HCT116 (cell line): ENCODE results near the gene MACROD1. TPM values are rescaled to one million over a fixed set of nuclear protein-coding genes. Genes with fewer than 3 reads are reported as not detected.

ENCODE experiments used
- ATAC-seq: fragments of 200-7000 bp; cut with Tn5 transposase; 2 replicates; pipeline ENCODE4 v1.9.1; 2020; ENCODE audit warnings: mild to moderate bottlenecking, moderate library complexity
- BruUV-seq: library from RNA; stranded (reverse); fragments of 400-500 nt; replicated peaks from 2 replicates; lab custom pipeline; 2021; lab: Mats Ljungman, UMichigan
- CTCF ChIA-PET: fragments of 300-600 bp; sonication (Branson Sonifier 250); formaldehyde crosslinking; loops from one replicate; lab custom pipeline; 2021; ENCODE audit warnings: antibody characterized with exemption; lab: Charles Lee
- POLR2A ChIA-PET: fragments of 300-600, 350-600 bp; sonication (Branson Sonifier 250); formaldehyde crosslinking; loops from one replicate; lab custom pipeline; 2021; ENCODE audit warnings: antibody characterized with exemption; lab: Charles Lee
- RAD21 ChIA-PET, 2 experiments: fragments of 300-600 bp; sonication (Branson Sonifier 250); formaldehyde crosslinking; loops; one replicate each; lab custom pipeline; 2023; ENCODE audit warnings: low total read pairs in 2 of 2; ENCODE audit not compliant: uncharacterized antibody in 2 of 2, unreplicated experiment in 2 of 2, low non-redundant PET in 1 of 2; lab: Charles Lee
- DNase-seq: peaks from one replicate; pipeline ENCODE4 v3.0.0-alpha.2; 2010; ENCODE audit warnings: low read depth, low spot score
- H2AFZ ChIP-seq: fragments of 200-600 bp; shearing (Covaris generic), sonication (generic); 2 replicates; pipeline ENCODE4 v1.6.1; 2017; ENCODE audit warnings: low read depth, mixed run types, mixed read lengths, antibody characterized with exemption, low read length; ENCODE audit not compliant: poor library complexity, severe bottlenecking
- H3K27ac ChIP-seq: 2 replicates; pipeline ENCODE4 v1.5.1; 2012; ENCODE audit warnings: low read depth, low read length
- H3K27me3 ChIP-seq: fragments of 200-600 bp; sonication (generic); 2 replicates; pipeline ENCODE4 v1.6.1; 2016; ENCODE audit warnings: mixed run types, low read length, mixed read lengths; ENCODE audit not compliant: insufficient read depth
- H3K36me3 ChIP-seq, 2 experiments: fragments of 200-500 bp in 1 of 2; fragments of 200-600 bp in 1 of 2; sonication (Bioruptor generic) in 1 of 2; sonication (generic) in 1 of 2; 2 replicates each; pipeline versions ENCODE4 v1.5.1 to v1.6.1; 2014 to 2016; ENCODE audit warnings: low read length in 2 of 2, inconsistent platforms in 1 of 2, mixed read lengths in 1 of 2, mixed run types in 1 of 2; ENCODE audit not compliant: insufficient read depth in 2 of 2, control insufficient read depth in 1 of 2
- H3K4me1 ChIP-seq, 2 experiments: fragments of 200-600 bp in 1 of 2; sonication (generic) in 1 of 2; 2 replicates each; pipeline versions ENCODE4 v1.5.1 to v1.6.1; 2012 to 2017; ENCODE audit warnings: low read length in 2 of 2, inconsistent platforms in 1 of 2, mild to moderate bottlenecking in 1 of 2, mixed read lengths in 1 of 2, mixed run types in 1 of 2, moderate library complexity in 1 of 2; ENCODE audit not compliant: insufficient read depth in 2 of 2, control insufficient read depth in 1 of 2
- H3K4me2 ChIP-seq: fragments of 200-600 bp; sonication (generic); 2 replicates; pipeline ENCODE4 v1.6.1; 2017; ENCODE audit warnings: mixed run types, low read length, mixed read lengths
- H3K4me3 ChIP-seq, 2 experiments: fragments of 200-600 bp in 1 of 2; sonication (generic) in 1 of 2; replicated peaks in 1 of 2; 2 replicates each; pipeline ENCODE4 v1.5.1; 2011 to 2016; ENCODE audit warnings: low read length in 2 of 2, control low read depth in 1 of 2, low read depth in 1 of 2, mild to moderate bottlenecking in 1 of 2, mixed read lengths in 1 of 2, mixed run types in 1 of 2
- H3K79me2 ChIP-seq: fragments of 200-600 bp; sonication (generic); 2 replicates; pipeline ENCODE4 v1.6.1; 2017; ENCODE audit warnings: mild to moderate bottlenecking, mixed run types, low read length, moderate library complexity, mixed read lengths; ENCODE audit not compliant: insufficient read depth
- H3K9ac ChIP-seq: fragments of 200-600 bp; sonication (generic); 2 replicates; pipeline ENCODE4 v1.6.1; 2016; ENCODE audit warnings: low read length, mixed read lengths
- H3K9me2 ChIP-seq: fragments of 200-600 bp; sonication (generic), shearing (Covaris generic); 2 replicates; pipeline ENCODE4 v1.6.1; 2017; ENCODE audit warnings: mixed run types, mild to moderate bottlenecking, moderate library complexity; ENCODE audit not compliant: insufficient read depth
- H3K9me3 ChIP-seq, 2 experiments: fragments of 200-500 bp in 1 of 2; fragments of 200-600 bp in 1 of 2; sonication (Bioruptor generic) in 1 of 2; sonication (generic) in 1 of 2; 2 replicates each; pipeline ENCODE4 v1.6.1; 2014 to 2017; ENCODE audit warnings: low read length in 2 of 2, mixed read lengths in 2 of 2, inconsistent platforms in 1 of 2, low read depth in 1 of 2, mild to moderate bottlenecking in 1 of 2, mixed run types in 1 of 2, moderate library complexity in 1 of 2; ENCODE audit not compliant: control insufficient read depth in 1 of 2, insufficient read depth in 1 of 2
- H4K20me1 ChIP-seq: fragments of 200-600 bp; sonication (generic), shearing (Covaris generic); 2 replicates; pipeline ENCODE4 v1.6.1; 2017; ENCODE audit warnings: mixed run types, mild to moderate bottlenecking, moderate library complexity; ENCODE audit not compliant: insufficient read depth
- CBX3 ChIP-seq: IDR thresholded peaks from 2 replicates; pipeline ENCODE4 v1.6.1; 2012; ENCODE audit warnings: low read depth
- CEBPB ChIP-seq: IDR thresholded peaks from 2 replicates; pipeline ENCODE4 v1.6.1; 2012; ENCODE audit warnings: low read depth
- CTCF ChIP-seq, 3 experiments: fragments of 200-600 bp in 1 of 3; sonication (generic) in 1 of 3; IDR thresholded peaks in 2 of 3; conservative IDR thresholded peaks in 1 of 3; 2 replicates each; pipeline ENCODE4 v1.5.1; 2012 to 2017; ENCODE audit warnings: low read depth in 2 of 3, low read length in 2 of 3, antibody characterized with exemption in 1 of 3, borderline replicate concordance in 1 of 3, control low read depth in 1 of 3, mild to moderate bottlenecking in 1 of 3, mixed read lengths in 1 of 3, mixed run types in 1 of 3, moderate library complexity in 1 of 3; ENCODE audit not compliant: insufficient read depth in 1 of 3
- EGR1 ChIP-seq: IDR thresholded peaks from 2 replicates; pipeline ENCODE4 v1.6.1; 2012; ENCODE audit warnings: low read depth
- ELF1 ChIP-seq: IDR thresholded peaks from 2 replicates; pipeline ENCODE4 v1.6.1; 2012; ENCODE audit warnings: low read depth, borderline replicate concordance
- EZH2 ChIP-seq: fragments of 200-600 bp; sonication (generic); IDR thresholded peaks from 2 replicates; pipeline ENCODE4 v1.6.1; 2017; ENCODE audit warnings: antibody characterized with exemption, mixed run types
- FOSL1 ChIP-seq: IDR thresholded peaks from 2 replicates; pipeline ENCODE4 v1.6.1; 2012; ENCODE audit warnings: low read depth
- JUND ChIP-seq: IDR thresholded peaks from 2 replicates; pipeline ENCODE4 v1.6.1; 2012
- MAX ChIP-seq: IDR thresholded peaks from 2 replicates; pipeline ENCODE4 v1.6.1; 2012
- POLR2A ChIP-seq: IDR thresholded peaks from 2 replicates; pipeline ENCODE4 v1.7.0; 2011; ENCODE audit warnings: borderline replicate concordance; ENCODE audit not compliant: insufficient read depth, insufficient read length; ENCODE audit errors: extremely low read depth
- POLR2AphosphoS5 ChIP-seq: IDR thresholded peaks from 2 replicates; pipeline ENCODE4 v1.6.1; 2011; ENCODE audit warnings: mild to moderate bottlenecking, low read depth, low read length, moderate library complexity
- RAD21 ChIP-seq: IDR thresholded peaks from 2 replicates; pipeline ENCODE4 v1.6.1; 2012; ENCODE audit warnings: low read depth, mild to moderate bottlenecking
- SP1 ChIP-seq: IDR thresholded peaks from 2 replicates; pipeline ENCODE4 v1.6.1; 2012; ENCODE audit warnings: low read depth
- SRF ChIP-seq: IDR thresholded peaks from 2 replicates; pipeline ENCODE4 v1.6.1; 2012; ENCODE audit warnings: low read depth
- TCF7L2 ChIP-seq: IDR thresholded peaks from 2 replicates; pipeline ENCODE4 v1.7.0; 2011; ENCODE audit warnings: borderline replicate concordance, inconsistent platforms; ENCODE audit not compliant: insufficient read depth, insufficient read length; ENCODE audit errors: extremely low read depth
- ZFX ChIP-seq: fragments of 450-650 bp; IDR thresholded peaks from 2 replicates; pipeline ENCODE4 v1.6.1; 2017
- ZNF274 ChIP-seq: fragments of 200-500 bp; sonication (Bioruptor generic); IDR thresholded peaks from 2 replicates; pipeline ENCODE4 v1.6.1; 2014; ENCODE audit warnings: mild to moderate bottlenecking, low read depth, low read length, inconsistent platforms
- intact Hi-C: fragments of 100-400 bp; cut with micrococcal nuclease; formaldehyde crosslinking; loops from 2 replicates; pipeline ENCODE4 v1.10.0; 2022
- total RNA-seq: library from RNA; stranded (reverse); gene quantifications from one replicate; pipeline ENCODE4 v1.2.1, GENCODE V29; 2021; ENCODE audit not compliant: unreplicated experiment

Gene MACROD1
- total RNA-seq, 1 experiment from 2014 or later: 61.1 TPM

DNA sequence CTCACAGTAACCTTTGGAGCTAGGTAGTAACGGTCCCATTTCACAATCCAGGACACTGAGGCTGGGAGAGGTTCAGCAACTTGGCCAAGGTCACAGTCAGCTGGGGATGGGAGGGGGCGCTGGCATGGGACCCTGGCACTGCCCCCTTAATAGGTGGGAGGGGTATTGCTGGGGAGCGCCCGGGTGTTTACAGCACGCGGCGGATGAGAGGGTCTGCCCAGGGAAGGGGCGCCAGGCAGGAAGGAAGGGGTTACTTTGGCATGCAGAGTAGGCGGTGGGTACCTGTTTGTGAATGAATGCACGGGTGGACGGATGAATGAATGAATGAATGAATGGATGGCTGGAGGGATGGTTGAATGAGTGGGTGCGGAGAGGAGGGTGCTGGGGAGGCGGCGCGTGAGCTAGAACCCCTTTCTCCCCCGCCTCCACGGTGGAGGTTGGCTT is 130.8 kb downstream of the MACROD1 start:
- RAD21 ChIA-PET: no interaction called here
- Histone ChIP-seq H4K20me1 (no peaks in the 10 kb centered on the region), H3K27me3 (no peaks in the 10 kb centered on the region), H3K9me2 (no peaks in the 10 kb centered on the region), H3K36me3 (no peaks in the 10 kb centered on the region), H3K9ac (no peak overlapping the region), H3K79me2 (no peaks in the 10 kb centered on the region), H3K27ac (no peak overlapping the region), H3K4me3 (no peak overlapping the region), H3K4me1 (no peaks in the 10 kb centered on the region; a peak in 1 of 4 replicates), H3K4me2 (no peak overlapping the region), H3K9me3 (no peaks in the 10 kb centered on the region), H2AFZ (no peak overlapping the region)
- BruUV-seq: no TSS peak
- TF ChIP-seq ZNF274 (no peak), POLR2A (no peak), CEBPB (no peak), TCF7L2 (no peak), ZFX (no peak), MAX (no peak), EZH2 (no peak)
- intact Hi-C loops: no loop called here
- CTCF ChIA-PET: no interaction called here
- no peak for ATAC-seq
- POLR2A ChIA-PET: no interaction called here
- no peak for DNase-seq

GRCh38 chr11:64034411-64034811 is 131.5 kb downstream of the MACROD1 start:
- TF ChIP-seq ELF1 (no peak), JUND (no peak), MAX (no peak), SP1 (no peak), EGR1 (no peak), EZH2 (no peak), SRF (no peak), POLR2AphosphoS5 (no peak), CTCF (IDR thresholded peaks at IDR 0.05 in 2 of 3, conservative IDR thresholded peaks at IDR 0.05 in 1 of 3; ENCODE audit: borderline replicate concordance in 1 of 3, insufficient read depth in 1 of 3, low read depth in 2 of 3, low read length in 2 of 3) (no peak), POLR2A (no peak), TCF7L2 (no peak), CBX3 (no peak), RAD21 (no peak), FOSL1 (no peak)
- H3K79me2 ChIP-seq: no peaks in the 10 kb centered on the region
- ATAC-seq (no peak), DNase-seq (no peak)
- H3K27ac ChIP-seq: no peak overlapping the region
- RAD21 ChIA-PET: no interaction called here
- intact Hi-C loops: no loop called here
- POLR2A ChIA-PET: interaction anchor here (1.9 kb wide), 1 partner anchor 27 kb away, joined by 6 read pairs; no protein-coding TSS in a partner anchor
- no peak overlapping the region for H3K9ac ChIP-seq
- H3K9me3 ChIP-seq: no peaks in the 10 kb centered on the region
- no peaks in the 10 kb centered on the region; a peak in 1 of 4 replicates for H3K4me1 ChIP-seq
- H3K4me3 ChIP-seq: no peak overlapping the region
- H4K20me1 ChIP-seq: no peaks in the 10 kb centered on the region
- H2AFZ ChIP-seq: no peak overlapping the region
- no peak overlapping the region for H3K4me2 ChIP-seq
- BruUV-seq: no TSS peak
- no peaks in the 10 kb centered on the region for H3K9me2 ChIP-seq
- no peaks in the 10 kb centered on the region for H3K27me3 ChIP-seq
- no peaks in the 10 kb centered on the region for H3K36me3 ChIP-seq
- CTCF ChIA-PET: no interaction called here
